GM21529 (cell line): ENCODE measurements around the gene PRKAG2.
"Not testable (repeated sequence)": the region's sequence is repeated elsewhere in the genome, so short reads cannot be mapped to it uniquely, and the experiment has no call there.

Source experiments
- ATAC-seq: cut with Tn5 transposase; IDR thresholded peaks from one replicate; pipeline ENCODE4 v1.9.1; 2021; ENCODE audit not compliant: unreplicated experiment

Gene PRKAG2

GRCh38 chr7:151790830-151791620 is 85.9 kb downstream of the PRKAG2 start:
- no peak for ATAC-seq

- ATAC-seq = no peak
Measured at GRCh38 chr7:151790095-151790829, 86.7 kb downstream of the PRKAG2 start.

- no peak for ATAC-seq
Measured at GRCh38 chr7:151789380-151789947, 87.5 kb downstream of the PRKAG2 start.

GRCh38 chr7:151787348-151787747 is 89.6 kb downstream of the PRKAG2 start:
- no peak for ATAC-seq

- ATAC-seq = no peak
Measured at GRCh38 chr7:151786936-151787335, 90.0 kb downstream of the PRKAG2 start.

GRCh38 chr7:151786241-151786640 is 90.7 kb downstream of the PRKAG2 start:
- ATAC-seq = no peak

- no peak for ATAC-seq
Measured at GRCh38 chr7:151785681-151785965, 91.3 kb downstream of the PRKAG2 start.

- ATAC-seq = no peak
Measured at GRCh38 chr7:151784853-151785680, 91.8 kb downstream of the PRKAG2 start.

- no peak for ATAC-seq
Measured at GRCh38 chr7:151783958-151784575, 92.8 kb downstream of the PRKAG2 start.

- ATAC-seq = peak; percentile 94
Measured at GRCh38 chr7:151782598-151783448, 94.1 kb downstream of the PRKAG2 start.

- not testable (repeated sequence) for ATAC-seq
Measured at GRCh38 chr7:151782256-151782597, 94.7 kb downstream of the PRKAG2 start.

GRCh38 chr7:151781161-151781845 is 95.6 kb downstream of the PRKAG2 start:
- ATAC-seq = no peak

- ATAC-seq = no peak
Measured at GRCh38 chr7:151780631-151781030, 96.3 kb downstream of the PRKAG2 start.

- no peak for ATAC-seq
Measured at GRCh38 chr7:151779678-151780077, 97.2 kb downstream of the PRKAG2 start.

- ATAC-seq = no peak
Measured at GRCh38 chr7:151779255-151779654, 97.7 kb downstream of the PRKAG2 start.

- no peak for ATAC-seq
Measured at GRCh38 chr7:151777908-151778670, 98.8 kb downstream of the PRKAG2 start.

- no peak for ATAC-seq
Measured at GRCh38 chr7:151777495-151777880, 99.4 kb downstream of the PRKAG2 start.

- no peak for ATAC-seq
Measured at GRCh38 chr7:151776876-151777494, 99.9 kb downstream of the PRKAG2 start.
